Dedifferentiated amniotic fluid mesenchymal stem cell (primary cell): ENCODE measurements around the gene ARRB2.

Experiments used
- DNase-seq: peaks from one replicate; pipeline ENCODE4 v3.0.0-alpha.2; 2016; ENCODE audit errors: extremely low spot score

Gene ARRB2

DNA sequence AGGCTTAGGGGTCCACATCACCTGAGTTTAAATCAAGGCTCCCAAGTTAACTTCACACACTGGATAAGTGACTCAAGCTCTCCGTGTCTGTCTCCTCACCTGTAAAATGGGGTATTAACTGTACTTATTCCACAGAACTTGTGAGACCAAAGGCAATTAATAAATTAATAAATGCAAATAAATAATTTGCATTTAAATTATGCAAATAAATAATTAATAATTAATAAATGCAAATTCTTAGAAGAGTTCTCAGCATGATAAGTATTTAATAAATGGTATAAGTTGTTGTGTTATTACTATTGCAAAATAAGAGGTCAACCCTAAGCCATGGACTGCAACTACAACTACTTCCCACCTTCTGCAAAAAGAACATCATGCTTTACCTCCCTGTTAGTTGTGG is 43.0 kb downstream of the ARRB2 start:
- no peak for DNase-seq

DNA sequence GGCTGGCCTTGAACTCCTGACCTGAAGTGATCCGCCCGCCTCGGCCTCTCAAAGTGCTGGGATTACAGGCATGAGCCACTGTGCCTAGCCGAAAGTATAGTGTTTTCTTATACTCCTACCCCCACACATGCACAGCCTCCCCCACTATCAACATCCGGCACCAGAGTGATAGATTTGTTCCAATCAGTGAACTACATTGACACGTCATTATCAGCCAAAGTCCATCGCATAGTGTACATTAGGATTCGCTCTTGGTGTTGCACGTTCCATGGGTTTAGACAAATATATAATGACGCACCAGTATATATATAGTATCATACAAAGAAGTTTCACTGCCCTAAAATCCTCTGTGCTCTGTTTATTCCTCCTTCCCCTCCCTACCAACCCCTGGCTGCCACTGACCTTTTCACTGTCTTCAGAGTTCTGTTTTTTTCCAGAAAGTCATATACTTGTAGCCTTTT is 49.4 kb downstream of the ARRB2 start:
- DNase-seq = no peak

DNA sequence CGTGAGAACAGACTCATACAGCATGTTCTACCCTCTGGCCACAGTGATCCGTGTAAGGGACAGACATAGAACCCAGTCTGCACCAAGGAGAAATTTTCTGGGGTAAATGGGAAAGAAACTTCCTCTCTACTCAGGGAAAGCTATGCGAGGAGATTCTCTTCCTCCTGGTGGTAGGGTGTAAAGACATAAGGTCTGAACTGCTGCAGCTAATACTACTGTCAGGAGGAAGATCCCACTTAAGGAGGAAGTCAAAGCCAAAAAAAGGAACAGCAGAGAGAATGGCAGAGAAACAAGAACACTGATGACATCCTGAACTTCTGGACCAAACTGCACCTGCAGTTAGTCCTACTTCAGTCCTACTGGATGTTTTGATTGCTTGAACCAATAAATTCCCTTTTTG is 54.2 kb downstream of the ARRB2 start:
- no peak for DNase-seq

DNA sequence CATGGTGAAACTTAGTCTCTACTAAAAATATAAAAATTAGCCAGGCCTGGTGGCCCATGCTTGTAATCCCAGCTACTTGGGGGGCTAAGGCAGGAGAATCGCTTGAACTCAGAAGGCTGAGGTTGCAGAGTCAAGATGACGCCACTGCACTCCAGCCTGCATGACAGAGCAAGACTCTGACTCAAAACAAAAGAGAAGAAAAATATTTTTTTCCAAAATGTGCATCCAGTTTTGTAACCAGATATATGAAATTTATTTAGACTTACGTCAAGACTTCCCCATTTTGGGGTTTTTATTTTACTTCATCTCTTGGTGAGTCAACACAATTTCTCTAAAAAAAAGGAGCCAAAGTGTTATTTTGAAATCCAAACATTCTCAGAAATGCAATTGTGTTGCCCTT is 55.8 kb downstream of the ARRB2 start:
- DNase-seq = no peak

DNA sequence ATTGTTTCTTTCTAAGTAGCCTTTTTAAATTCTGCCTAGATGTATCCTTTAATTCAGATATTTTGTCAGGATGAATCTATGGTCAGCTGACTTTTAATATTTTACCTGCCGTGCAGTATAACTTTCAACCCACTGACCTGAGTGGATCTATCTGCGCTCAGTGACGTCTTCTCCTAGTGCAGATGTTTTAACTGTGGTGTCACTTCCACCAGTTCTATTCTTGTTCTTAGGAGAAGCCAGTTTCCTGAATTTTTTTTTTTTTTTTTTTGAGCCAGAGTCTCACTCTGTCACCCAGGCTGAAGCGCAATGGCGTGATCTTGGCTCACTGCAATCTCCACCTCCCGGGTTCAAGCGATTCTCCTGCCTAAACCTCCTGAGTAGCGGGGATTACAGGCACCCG is 56.3 kb downstream of the ARRB2 start:
- DNase-seq = no peak

DNA sequence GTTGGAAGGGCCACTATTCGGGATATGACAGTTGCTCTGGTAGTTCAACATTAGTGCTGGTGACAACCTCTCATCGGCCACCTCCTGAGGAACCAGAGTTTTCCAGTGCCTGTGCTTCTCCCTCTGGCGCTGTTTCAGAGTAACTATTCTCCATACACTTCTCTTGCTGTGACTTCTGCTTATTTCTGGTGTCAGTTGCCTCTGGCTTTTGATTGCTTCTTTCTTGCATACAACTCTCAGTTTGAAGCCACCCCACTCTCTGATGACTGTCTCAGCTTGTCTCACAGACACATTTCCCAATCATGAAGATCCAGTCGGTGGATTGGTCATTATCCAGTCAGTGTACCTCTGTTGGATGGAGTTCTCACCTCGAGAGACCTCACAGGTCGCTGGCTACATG is 57.9 kb downstream of the ARRB2 start:
- DNase-seq = no peak

DNA sequence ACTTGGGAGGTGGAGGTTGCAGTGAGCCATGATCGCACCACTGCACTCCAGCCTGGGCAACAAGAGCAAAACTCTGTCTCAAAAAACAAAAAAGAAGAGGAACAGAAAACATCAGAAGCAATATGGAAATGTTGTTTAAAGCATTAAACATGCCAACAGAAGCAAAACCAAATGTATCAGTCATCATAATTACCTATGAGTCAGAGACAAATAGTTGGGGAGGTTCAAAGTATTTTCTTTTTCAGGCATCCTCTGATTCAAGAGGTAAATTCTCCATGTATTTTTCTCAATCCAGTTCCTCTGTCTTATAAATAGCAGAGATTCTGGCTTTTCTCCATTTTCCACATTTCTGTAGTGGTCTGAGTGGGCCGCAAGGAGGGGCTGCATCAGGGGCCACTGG is 59.2 kb downstream of the ARRB2 start:
- no peak for DNase-seq
